Astrocyte of the cerebellum (primary cell): ENCODE measurements around the gene SAA1.

ENCODE experiments used
- DNase-seq: peaks from one replicate; pipeline ENCODE4 v3.0.0-alpha.2; 2011; ENCODE audit warnings: low read depth
- H3K4me3 ChIP-seq: 2 replicates; pipeline ENCODE4 v1.5.1; 2011; ENCODE audit warnings: mild to moderate bottlenecking, low read depth, low read length, moderate library complexity
- in situ Hi-C: cut with HindIII; loops from 2 replicates; pipeline ENCODE4 v1.10.0; 2017; ENCODE audit warnings: low sequenced_read_pairs
- TF ChIP-seq, protein P1 (sequence below): IDR thresholded peaks from 2 replicates; pipeline ENCODE4 v1.5.1; 2012; ENCODE audit warnings: low read length, low read depth, moderate library complexity, mild to moderate bottlenecking; ENCODE audit errors: missing control alignments

The SAA1 gene

DNA sequence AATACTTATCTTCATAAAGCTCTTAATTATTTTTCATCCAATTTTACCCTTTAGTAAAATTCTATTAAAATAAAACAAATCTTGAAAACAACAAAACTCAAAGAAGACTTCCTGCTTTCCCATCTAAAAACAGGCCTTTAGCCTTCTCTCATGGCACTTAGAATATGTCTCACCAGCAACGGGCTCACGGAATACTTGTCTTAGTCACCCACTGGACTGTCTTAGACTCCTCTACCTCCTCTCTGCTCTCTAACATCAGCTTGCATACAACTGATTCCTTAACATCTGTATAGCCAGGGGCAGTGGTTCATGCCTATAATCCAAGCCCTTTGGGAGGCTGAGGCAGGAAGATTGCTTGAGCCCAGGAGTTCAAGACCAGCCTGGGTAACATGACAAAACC is 42.2 kb downstream of the SAA1 start:
- no peak overlapping the region for H3K4me3 ChIP-seq
- no peak for DNase-seq
- TF ChIP-seq, protein P1, sequence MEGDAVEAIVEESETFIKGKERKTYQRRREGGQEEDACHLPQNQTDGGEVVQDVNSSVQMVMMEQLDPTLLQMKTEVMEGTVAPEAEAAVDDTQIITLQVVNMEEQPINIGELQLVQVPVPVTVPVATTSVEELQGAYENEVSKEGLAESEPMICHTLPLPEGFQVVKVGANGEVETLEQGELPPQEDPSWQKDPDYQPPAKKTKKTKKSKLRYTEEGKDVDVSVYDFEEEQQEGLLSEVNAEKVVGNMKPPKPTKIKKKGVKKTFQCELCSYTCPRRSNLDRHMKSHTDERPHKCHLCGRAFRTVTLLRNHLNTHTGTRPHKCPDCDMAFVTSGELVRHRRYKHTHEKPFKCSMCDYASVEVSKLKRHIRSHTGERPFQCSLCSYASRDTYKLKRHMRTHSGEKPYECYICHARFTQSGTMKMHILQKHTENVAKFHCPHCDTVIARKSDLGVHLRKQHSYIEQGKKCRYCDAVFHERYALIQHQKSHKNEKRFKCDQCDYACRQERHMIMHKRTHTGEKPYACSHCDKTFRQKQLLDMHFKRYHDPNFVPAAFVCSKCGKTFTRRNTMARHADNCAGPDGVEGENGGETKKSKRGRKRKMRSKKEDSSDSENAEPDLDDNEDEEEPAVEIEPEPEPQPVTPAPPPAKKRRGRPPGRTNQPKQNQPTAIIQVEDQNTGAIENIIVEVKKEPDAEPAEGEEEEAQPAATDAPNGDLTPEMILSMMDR: no peak
- in situ Hi-C loops: no loop called here

DNA sequence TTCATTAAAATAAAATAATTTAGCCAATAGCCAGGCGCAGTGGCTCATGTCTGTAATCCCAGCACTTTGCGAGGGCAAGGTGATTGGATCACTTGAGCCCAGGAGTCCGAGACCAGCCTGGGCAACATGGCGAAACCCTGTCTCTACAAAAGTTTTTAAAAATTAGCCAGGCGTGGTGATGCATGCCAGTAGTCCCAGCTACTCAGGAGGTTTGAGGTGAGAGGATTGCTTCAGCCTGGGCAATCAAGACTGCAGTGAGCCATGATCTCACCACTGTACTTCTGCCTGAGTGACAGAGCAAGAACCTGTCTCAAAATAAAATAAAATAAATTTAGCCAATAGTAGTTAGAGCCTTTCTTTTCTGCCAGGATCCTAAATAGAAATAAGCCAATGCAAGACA is 43.6 kb downstream of the SAA1 start:
- no peak for DNase-seq
- no peak overlapping the region for H3K4me3 ChIP-seq
- in situ Hi-C loops: no loop called here
- TF ChIP-seq, protein P1: no peak

GRCh38 chr11:18310800-18311340 is 44.8 kb downstream of the SAA1 start:
- in situ Hi-C loops: no loop called here
- DNase-seq: peak; percentile 54
- no peak overlapping the region for H3K4me3 ChIP-seq
- TF ChIP-seq, protein P1: no peak

GRCh38 chr11:18312012-18312411 is 45.9 kb downstream of the SAA1 start:
- DNase-seq: peak; percentile 18
- TF ChIP-seq, protein P1: no peak

GRCh38 chr11:18312663-18313420 is 46.8 kb downstream of the SAA1 start:
- no peak overlapping the region for H3K4me3 ChIP-seq
- TF ChIP-seq, protein P1: no peak
- peak; percentile 16 for DNase-seq
- in situ Hi-C loops: no loop called here

More at GRCh38 chr11:18312012-18312411, 45.9 kb downstream of the SAA1 start:
- H3K4me3 ChIP-seq: no peak overlapping the region
- in situ Hi-C loops: no loop called here

DNA sequence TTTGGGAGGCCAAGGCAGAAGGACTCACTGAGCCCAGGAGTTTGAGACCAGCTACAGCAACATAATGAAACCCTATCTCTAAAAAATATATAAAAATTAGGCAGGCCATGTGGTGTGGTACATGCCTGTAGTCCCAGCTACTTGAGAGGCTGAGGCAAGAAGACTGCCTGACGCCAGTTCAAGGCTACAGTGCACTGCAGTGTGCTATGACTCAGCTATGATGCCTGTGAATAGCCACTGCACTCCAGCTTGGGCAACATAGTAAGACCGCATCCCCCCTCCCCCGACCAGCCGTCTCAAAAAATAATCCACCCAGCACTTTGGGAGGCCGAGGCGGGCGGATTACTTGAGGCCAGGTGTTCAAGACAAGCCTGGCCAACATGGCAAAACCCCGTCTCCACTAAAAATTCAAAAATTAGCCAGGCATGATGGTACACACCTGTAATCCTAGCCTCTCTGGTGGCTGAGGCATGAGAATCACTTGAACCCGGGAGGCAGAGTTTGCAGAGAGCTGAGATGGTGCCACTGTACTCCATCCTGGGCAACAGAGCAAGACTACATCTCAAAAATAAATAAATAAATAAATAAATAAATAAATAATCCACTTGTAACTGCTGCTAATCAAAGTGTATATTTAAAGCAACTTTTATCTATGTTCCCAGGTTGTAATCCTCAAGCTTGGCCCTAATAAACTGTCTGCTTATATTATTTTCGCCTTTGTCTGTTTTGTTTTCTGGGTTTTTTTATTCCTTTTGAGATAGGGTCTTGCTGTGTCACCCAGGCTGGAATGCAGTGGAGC is 48.1 kb downstream of the SAA1 start:
- TF ChIP-seq, protein P1: no peak
- in situ Hi-C loops: no loop called here

More for the DNA sequence above, 48.1 kb downstream of the SAA1 start:
- no peak for DNase-seq
- no peak overlapping the region for H3K4me3 ChIP-seq
